OCI-LY1 (cell line): ENCODE measurements around the gene RYK.

Experiments used
- CTCF ChIP-seq: fragments of 200-600 bp; sonication (generic), shearing (Covaris generic); IDR thresholded peaks from 2 replicates; pipeline ENCODE4 v1.5.1; 2017; ENCODE audit warnings: mild to moderate bottlenecking, antibody characterized with exemption, low read length, moderate library complexity, mixed read lengths
- EZH2 ChIP-seq: fragments of 200-600 bp; sonication (generic), shearing (Covaris generic); IDR thresholded peaks from 2 replicates; pipeline ENCODE4 v1.8.0; 2017; ENCODE audit warnings: borderline replicate concordance, mixed run types, mild to moderate bottlenecking, antibody characterized with exemption, low read length, moderate library complexity, mixed read lengths

DNA sequence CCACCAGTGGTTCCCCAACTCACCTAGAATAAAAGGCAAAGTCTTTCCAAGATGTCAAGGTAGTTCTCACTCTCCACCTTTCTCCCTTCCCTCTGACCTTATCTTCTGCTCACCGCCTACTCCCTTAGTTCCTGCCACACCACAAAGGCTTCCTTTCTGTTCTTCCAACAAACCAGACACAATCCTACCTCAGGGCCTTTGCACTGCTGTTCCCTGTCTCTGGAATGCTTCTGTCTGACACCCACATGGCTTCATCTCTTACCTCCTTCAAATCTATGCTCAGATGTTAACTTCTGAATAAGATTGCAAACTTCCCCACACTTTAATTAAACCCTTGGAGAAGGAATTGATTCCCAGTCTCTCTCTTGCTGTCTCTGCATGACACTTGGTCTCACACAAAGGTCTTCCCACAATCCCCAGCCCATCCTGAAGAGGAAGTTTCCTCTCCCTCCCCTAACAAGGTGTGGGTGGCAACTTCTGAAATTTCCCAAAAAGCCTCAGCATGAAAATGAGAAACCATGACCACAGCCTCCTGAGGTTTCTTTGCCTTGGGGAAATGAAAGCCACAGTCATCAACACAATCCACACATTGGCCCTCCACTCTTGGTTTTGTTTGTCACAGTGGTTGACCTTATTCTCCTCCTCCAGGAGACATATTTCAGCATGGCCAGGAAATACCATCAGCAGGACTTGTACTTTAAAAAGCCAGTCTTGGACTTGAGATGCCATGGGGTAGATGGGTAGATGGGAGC lies 3.0 kb upstream of the RYK start:
- TF ChIP-seq CTCF, result no peak
- no peak for TF ChIP-seq EZH2
